ENCODE results near the gene RELL1. TPM values are rescaled to one million over a fixed set of nuclear protein-coding genes. Genes with fewer than 3 reads are reported as not detected.

The RELL1 gene
- total and polyA plus RNA-seq, 4 donors: 1.8 to 47.4 (median 20.6) TPM

DNA sequence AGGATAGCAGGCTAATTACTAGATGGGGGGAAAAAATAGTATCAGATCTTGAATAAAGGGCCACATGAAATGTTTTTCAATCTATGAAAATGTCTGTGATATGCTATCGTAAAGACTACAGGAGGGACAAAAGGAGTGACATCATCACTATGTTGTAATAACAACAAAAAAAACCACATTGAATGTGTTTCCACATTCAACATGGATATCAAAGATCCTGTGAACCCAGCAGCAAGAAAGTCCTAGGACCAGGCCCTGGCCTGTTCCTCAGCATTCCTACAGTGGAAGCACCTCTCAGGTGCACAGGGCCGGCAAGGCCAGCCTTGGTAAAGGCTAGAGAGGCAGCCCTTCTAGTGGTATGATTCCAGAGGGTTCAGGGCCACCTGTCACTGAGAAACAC is 118.3 kb downstream of the RELL1 start:
- H3K27ac ChIP-seq (ENCODE audit: low read depth in 1 of 2, low read length in 1 of 2): no peak overlapping the region
- H3K9ac ChIP-seq (ENCODE audit: insufficient read depth in 1 of 2, low read length in 2 of 2): no peak overlapping the region
- DNase-seq: peak in 2 of 3 donors; percentile 16 to 24
- no peaks in the 10 kb centered on the region for H3K9me3 ChIP-seq (ENCODE audit: control insufficient read depth in 4 of 4, insufficient read depth in 3 of 4, low read length in 3 of 4)
- no peaks in the 10 kb centered on the region for H3K36me3 ChIP-seq (ENCODE audit: control insufficient read depth in 4 of 4, insufficient read depth in 4 of 4, low read length in 4 of 4)
- 63 to 81% methylated on average over 2 of the region's 2 CpGs for WGBS, 2 donors
- no peak overlapping the region for H3K4me3 ChIP-seq
- H3K4me1 ChIP-seq (ENCODE audit: control insufficient read depth in 5 of 5, insufficient read depth in 5 of 5, low read length in 5 of 5): peaks cover 0 to 6% (median 0%) of the 10 kb centered on the region in 5 donors
- ATAC-seq (ENCODE audit: insufficient read depth, low FRiP score): no peak
- no peak for TF ChIP-seq CTCF (IDR thresholded peaks at IDR 0.05; ENCODE audit: control extremely low read depth, extremely low read depth)
- H3K27me3 ChIP-seq (ENCODE audit: control insufficient read depth in 3 of 3, insufficient read depth in 3 of 3, low read length in 2 of 3): no peaks in the 10 kb centered on the region

GRCh38 chr4:37562592-37562991 is 123.6 kb downstream of the RELL1 start:
- Histone ChIP-seq H3K36me3 (ENCODE audit: control insufficient read depth in 4 of 4, insufficient read depth in 4 of 4, low read length in 4 of 4) (no peaks in the 10 kb centered on the region), H3K9me3 (ENCODE audit: control insufficient read depth in 4 of 4, insufficient read depth in 3 of 4, low read length in 3 of 4) (no peaks in the 10 kb centered on the region), H3K9ac (ENCODE audit: insufficient read depth in 1 of 2, low read length in 2 of 2) (no peak overlapping the region), H3K27me3 (ENCODE audit: control insufficient read depth in 3 of 3, insufficient read depth in 3 of 3, low read length in 2 of 3) (no peaks in the 10 kb centered on the region), H3K27ac (ENCODE audit: low read depth in 1 of 2, low read length in 1 of 2) (no peak overlapping the region), H3K4me1 (ENCODE audit: control insufficient read depth in 5 of 5, insufficient read depth in 5 of 5, low read length in 5 of 5) (peaks cover 0 to 5% (median 3%) of the 10 kb centered on the region in 5 donors), H3K4me3 (no peak overlapping the region)
- DNase-seq: no peak
- no peak for TF ChIP-seq CTCF (IDR thresholded peaks at IDR 0.05; ENCODE audit: control extremely low read depth, extremely low read depth)
- ATAC-seq (ENCODE audit: insufficient read depth, low FRiP score): no peak
- 85 to 91% methylated on average over 4 of the region's 4 CpGs for WGBS, 2 donors

GRCh38 chr4:37561803-37562207 is 124.4 kb downstream of the RELL1 start:
- ATAC-seq (ENCODE audit: insufficient read depth, low FRiP score): no peak
- Histone ChIP-seq H3K9me3 (ENCODE audit: control insufficient read depth in 4 of 4, insufficient read depth in 3 of 4, low read length in 3 of 4) (no peaks in the 10 kb centered on the region), H3K4me1 (ENCODE audit: control insufficient read depth in 5 of 5, insufficient read depth in 5 of 5, low read length in 5 of 5) (peaks cover 0 to 4% (median 0%) of the 10 kb centered on the region in 5 donors), H3K4me3 (no peak overlapping the region), H3K36me3 (ENCODE audit: control insufficient read depth in 4 of 4, insufficient read depth in 4 of 4, low read length in 4 of 4) (no peaks in the 10 kb centered on the region), H3K9ac (ENCODE audit: insufficient read depth in 1 of 2, low read length in 2 of 2) (no peak overlapping the region), H3K27ac (ENCODE audit: low read depth in 1 of 2, low read length in 1 of 2) (no peak overlapping the region), H3K27me3 (ENCODE audit: control insufficient read depth in 3 of 3, insufficient read depth in 3 of 3, low read length in 2 of 3) (no peaks in the 10 kb centered on the region)
- 35 to 52% methylated on average over 1 of the region's 1 CpG for WGBS, 2 donors
- peak in 2 of 3 donors; percentile 7 to 12 for DNase-seq
- no peak for TF ChIP-seq CTCF (IDR thresholded peaks at IDR 0.05; ENCODE audit: control extremely low read depth, extremely low read depth)

- ATAC-seq (ENCODE audit: insufficient read depth, low FRiP score) (no peak), DNase-seq (peak in 1 of 3 donors; percentile 18)
- Histone ChIP-seq H3K4me1 (ENCODE audit: control insufficient read depth in 5 of 5, insufficient read depth in 5 of 5, low read length in 5 of 5) (peaks cover 0 to 4% (median 0%) of the 10 kb centered on the region in 5 donors), H3K27ac (ENCODE audit: low read depth in 1 of 2, low read length in 1 of 2) (no peak overlapping the region), H3K9me3 (ENCODE audit: control insufficient read depth in 4 of 4, insufficient read depth in 3 of 4, low read length in 3 of 4) (no peaks in the 10 kb centered on the region), H3K36me3 (ENCODE audit: control insufficient read depth in 4 of 4, insufficient read depth in 4 of 4, low read length in 4 of 4) (no peaks in the 10 kb centered on the region), H3K27me3 (ENCODE audit: control insufficient read depth in 3 of 3, insufficient read depth in 3 of 3, low read length in 2 of 3) (no peaks in the 10 kb centered on the region), H3K9ac (ENCODE audit: insufficient read depth in 1 of 2, low read length in 2 of 2) (no peak overlapping the region), H3K4me3 (no peak overlapping the region)
- no peak for TF ChIP-seq CTCF (IDR thresholded peaks at IDR 0.05; ENCODE audit: control extremely low read depth, extremely low read depth)
- WGBS, 2 donors: 72% methylated on average over 3 of the region's 3 CpGs
Observed at GRCh38 chr4:37561196-37561802, 124.9 kb downstream of the RELL1 start.

Measured in lung (tissue), 12 donors.